Measurements from ENCODE around the gene SYT8. TPM values are rescaled to one million over a fixed set of nuclear protein-coding genes. Genes with fewer than 3 reads are reported as not detected.

Gene SYT8
- total RNA-seq, 2 donors from 2014 or later: not detected

DNA sequence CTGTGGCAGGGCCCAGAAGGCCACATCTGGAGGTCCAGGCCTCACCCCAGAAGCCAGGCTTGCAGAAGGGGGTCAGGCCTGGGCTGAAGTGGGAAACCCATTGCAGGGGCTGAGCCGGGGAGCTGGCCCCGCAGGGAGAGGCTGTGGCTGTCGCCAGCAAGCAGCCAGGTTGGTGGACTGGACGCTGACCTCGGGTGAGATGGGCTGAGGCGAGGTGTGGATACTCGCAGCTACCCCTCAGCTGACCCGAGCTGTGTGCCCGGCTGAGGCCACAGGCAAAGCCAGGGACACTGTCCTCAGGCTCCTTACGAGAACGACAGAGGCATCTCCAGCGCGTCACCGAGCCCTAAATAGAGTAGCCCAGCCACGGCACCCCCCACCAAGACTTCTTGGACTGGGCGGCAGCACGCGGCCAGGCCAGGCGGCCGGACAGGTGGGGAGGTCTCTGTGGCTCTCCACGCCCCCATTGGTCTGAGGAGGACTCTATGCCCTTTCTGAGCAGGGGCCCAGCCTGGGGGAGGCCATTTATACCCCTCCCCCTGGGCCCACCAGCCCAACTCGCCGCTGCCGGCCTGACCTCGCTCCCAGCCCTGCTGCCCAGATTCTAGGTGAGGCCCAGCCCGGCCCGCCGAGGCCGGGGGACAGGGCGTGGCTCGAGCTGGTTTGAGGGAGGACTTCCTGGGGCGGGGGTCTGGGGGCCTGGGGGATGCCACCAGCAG is 3.8 kb downstream of the SYT8 start, which contains the start of gene TNNI2:
Gene TNNI2 (plus strand): TSS at position 556 of the 719 bp plus-strand sequence. CDS start 716 bp downstream, outside the sequence.
- ATAC-seq: no peak
- Mint-ChIP-seq H3K36me3 (no peaks in the 10 kb centered on the region), H3K9me3 (no peaks in the 10 kb centered on the region), H3K27ac (no peak within 1 kb of the TSS)
- no peak for DNase-seq (ENCODE audit: low spot score in 2 of 2)

DNA sequence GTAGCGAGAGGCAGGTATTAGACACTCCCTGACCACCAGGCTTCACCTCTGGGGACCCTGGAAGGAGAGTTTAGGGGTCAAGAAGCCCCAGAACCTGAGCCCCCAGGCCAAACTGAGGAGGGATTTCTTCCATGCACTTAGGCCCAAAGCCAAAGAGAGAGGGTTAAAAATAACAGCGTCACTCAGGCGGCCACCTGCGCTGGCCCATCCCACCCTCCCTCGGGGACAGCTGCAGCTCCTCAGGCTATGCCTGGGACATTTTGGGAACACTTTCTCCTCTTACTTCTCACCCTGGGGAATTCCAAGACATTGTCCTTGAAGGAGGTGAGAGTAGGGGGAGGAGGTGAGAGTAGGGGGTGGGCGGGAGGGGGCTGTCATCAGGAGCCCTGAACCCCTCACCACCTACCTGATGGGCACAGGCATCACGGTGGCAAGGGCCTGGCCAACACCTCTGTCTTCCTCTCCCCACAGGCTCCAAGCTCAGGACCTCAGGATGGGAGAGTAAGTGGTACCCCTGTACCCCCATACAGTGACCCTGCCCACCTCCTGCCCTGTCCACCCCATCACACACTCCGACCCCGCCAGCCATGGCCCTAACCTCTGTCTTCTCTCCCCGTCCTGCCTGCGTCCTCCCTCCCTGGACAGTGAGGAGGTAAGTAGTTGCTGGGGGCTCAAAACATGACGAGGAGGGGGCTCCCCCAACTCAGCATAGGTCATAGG is 4.6 kb downstream of the SYT8 start:
- Mint-ChIP-seq H3K36me3 (no peaks in the 10 kb centered on the region), H3K9me3 (no peaks in the 10 kb centered on the region), H3K27ac (no peak overlapping the region)
- no peak for ATAC-seq
- DNase-seq (ENCODE audit: low spot score in 2 of 2): no peak

DNA sequence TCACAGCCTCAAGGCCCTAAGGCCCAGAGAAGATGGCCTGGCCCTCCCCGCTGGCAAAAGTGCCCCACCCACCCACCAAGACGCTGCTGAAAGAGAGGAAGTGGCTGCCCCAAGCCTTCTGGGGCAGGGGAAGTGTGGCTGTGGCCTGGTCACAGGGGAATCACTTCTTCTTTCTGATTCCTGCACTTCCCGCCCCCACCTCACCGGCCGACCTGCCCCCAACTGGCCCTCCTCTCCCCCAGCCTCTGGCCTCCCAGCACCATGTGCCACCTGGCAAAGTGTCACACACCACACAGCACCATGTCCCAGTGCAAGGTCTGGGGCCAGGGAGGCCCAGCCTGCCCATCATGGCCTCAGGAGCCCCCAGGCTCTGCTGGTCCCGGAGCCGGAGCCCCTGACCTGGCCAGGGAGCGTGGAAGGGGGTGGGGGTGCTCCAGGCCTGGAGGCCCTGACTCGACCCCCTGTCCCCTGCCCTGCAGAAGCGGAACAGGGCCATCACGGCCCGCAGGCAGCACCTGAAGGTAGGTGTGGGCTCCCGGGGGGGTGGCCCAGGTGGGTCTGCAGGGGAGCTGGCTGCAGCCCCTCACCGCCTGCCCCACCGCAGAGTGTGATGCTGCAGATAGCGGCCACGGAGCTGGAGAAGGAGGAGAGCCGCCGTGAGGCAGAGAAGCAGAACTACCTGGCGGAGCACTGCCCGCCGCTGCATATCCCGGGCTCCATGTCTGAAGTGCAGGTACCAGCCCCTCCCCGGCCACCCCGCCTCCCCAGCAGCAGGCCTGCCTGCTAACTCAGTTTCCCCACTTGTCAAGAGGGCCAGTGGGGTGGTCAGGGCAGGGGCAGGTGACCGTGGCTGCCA is 5.4 kb downstream of the SYT8 start:
- H3K27ac Mint-ChIP-seq: no peak overlapping the region
- no peaks in the 10 kb centered on the region for H3K9me3 Mint-ChIP-seq
- ATAC-seq (no peak), DNase-seq (ENCODE audit: low spot score in 2 of 2) (no peak)
- no peaks in the 10 kb centered on the region for H3K36me3 Mint-ChIP-seq

DNA sequence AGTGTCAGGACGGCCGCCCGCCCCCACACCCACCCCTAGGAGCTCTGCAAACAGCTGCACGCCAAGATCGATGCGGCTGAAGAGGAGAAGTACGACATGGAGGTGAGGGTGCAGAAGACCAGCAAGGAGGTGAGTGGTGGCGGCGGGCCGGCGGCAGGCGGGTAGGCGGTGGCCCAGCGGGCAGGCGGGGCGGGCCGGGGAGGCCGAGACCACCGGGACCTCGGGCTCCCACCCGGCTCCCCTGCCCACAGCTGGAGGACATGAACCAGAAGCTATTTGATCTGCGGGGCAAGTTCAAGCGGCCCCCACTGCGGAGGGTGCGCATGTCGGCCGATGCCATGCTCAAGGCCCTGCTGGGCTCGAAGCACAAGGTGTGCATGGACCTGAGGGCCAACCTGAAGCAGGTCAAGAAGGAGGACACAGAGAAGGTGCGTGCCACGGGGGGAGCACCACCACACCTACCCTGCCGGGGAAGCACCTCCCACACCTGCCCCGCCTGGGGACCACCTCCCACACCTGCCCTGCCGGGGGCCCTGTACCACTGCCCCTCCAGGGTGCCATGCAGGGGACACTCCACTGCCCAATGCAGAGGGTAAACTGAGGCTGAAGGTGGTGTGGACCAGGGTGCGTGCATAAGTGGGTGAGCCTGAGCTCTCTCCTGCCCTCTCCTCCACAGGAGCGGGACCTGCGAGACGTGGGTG is 6.1 kb downstream of the SYT8 start:
- H3K36me3 Mint-ChIP-seq: no peaks in the 10 kb centered on the region
- DNase-seq (ENCODE audit: low spot score in 2 of 2) (no peak), ATAC-seq (no peak)
- no peaks in the 10 kb centered on the region for H3K9me3 Mint-ChIP-seq
- H3K27ac Mint-ChIP-seq: no peak overlapping the region

DNA sequence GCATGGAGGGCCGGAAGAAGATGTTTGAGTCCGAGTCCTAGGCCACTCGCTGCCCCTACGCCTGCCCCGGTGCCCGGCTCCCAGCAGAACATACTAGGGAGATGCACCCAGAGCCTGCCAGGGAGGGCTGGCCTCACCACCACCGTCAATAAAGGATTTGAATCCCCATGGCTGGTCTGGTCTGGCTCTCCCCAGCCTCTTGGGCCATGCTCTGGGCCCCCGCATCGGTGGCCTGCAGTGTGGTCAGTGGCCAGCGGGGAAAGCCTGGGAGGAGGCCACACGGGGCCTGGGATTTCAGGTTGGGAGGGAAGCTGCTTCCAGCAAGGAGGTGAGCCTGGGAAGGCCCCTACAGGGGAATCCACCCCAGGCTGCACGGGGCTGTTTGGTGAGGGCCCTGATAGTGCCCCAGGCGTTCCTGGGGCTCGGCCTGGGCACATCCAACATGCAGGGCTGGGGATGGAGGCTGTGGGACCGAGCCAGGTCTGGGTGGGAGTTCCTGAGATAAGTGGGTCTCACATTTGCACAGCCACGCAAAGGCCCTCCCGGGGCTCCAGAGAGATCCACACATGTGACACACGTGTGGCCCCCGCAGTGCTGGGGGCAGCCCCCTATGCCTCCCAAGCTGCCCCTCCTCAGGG is 6.8 kb downstream of the SYT8 start:
- no peaks in the 10 kb centered on the region for H3K9me3 Mint-ChIP-seq
- no peak for DNase-seq (ENCODE audit: low spot score in 2 of 2)
- H3K36me3 Mint-ChIP-seq: no peaks in the 10 kb centered on the region
- H3K27ac Mint-ChIP-seq: no peak overlapping the region
- no peak for ATAC-seq

DNA sequence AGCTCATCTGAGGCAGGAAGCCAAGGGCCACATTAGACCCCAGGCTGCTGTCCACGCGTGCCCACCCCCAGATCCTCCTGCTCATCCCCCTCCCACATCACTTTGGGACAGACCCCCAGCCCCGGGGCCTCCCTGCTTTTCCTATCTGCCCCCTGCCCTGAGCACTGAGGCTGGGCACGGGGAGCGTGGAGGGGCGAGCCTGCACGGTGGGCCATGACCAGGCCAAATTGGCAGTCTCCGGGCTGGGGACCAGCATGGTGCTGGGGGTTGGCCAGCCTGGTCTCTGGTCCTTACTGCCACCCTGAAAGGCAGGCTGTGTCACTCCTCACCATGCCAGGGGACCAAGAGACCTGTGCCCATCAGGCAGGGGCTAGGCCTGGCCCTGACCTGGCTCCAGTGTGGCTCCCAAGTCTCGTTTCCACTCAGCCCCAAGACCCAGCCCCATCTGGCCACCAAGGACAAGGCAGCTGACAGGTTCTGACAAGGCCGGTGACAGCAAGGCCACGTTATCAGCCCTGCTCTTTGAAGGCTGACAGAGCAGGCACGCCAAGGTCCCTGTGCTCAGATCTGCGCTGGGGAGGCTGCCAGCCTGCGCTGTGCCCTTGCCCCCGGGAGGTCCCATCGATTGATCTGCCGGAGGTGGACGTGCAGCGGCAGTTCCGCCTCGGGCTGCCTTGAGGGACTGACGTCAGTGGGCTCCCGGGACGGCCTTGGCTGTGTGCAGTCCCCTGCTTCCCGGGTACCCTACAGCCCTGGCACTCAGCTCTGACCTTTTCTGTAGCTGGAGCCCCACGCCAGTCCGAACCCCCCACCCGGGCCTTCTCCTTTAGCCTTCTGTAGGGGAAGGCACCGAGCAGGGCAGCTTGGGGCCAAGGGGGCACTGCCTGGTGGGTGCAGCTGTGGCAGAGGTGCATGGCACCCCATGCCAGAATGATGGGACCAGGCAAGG is 7.6 kb downstream of the SYT8 start:
- H3K36me3 Mint-ChIP-seq: no peaks in the 10 kb centered on the region
- DNase-seq (ENCODE audit: low spot score in 2 of 2) (no peak), ATAC-seq (no peak)
- no peaks in the 10 kb centered on the region for H3K9me3 Mint-ChIP-seq
- no peak overlapping the region for H3K27ac Mint-ChIP-seq

DNA sequence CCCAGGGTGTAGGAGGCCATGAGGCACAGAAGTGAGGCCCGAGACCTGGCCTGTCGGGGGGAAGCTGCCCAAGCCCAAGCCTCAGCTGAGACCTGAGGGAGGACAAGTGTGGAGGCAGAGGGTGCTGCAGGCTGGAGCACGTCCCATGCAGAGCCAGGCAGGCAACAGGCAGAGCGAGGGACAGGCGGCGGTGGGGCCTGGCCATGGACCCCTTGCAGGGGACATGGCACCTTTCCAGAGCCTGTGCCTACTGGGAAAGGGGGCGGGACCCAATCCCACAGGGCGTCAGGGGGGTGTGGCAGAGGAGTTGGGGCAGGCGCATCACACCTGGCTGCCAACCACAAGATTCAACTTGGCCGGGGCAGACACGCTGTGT is 8.3 kb downstream of the SYT8 start:
- H3K36me3 Mint-ChIP-seq: no peaks in the 10 kb centered on the region
- DNase-seq (ENCODE audit: low spot score in 2 of 2) (no peak), ATAC-seq (no peak)
- no peaks in the 10 kb centered on the region for H3K9me3 Mint-ChIP-seq
- H3K27ac Mint-ChIP-seq: no peak overlapping the region

DNA sequence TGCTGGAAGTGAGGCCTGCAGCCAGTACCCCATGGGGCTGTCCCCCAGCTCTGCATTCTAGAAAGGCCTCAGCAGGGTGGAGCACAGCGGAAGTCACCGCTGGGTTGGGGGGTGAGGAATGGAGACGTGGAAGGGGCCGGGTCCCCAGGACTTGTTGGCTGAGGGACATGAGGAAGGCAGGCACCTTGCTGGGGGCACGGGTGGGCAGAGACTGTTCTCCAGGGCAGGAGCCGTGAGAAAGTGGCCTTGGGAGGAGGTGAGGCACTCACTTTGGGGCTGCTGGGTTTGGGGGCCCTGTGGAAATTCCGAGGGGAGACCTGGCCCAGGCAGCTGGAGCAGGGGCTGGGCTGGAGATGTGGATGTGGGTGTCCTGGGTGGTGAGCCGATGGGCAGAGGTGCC is 9.0 kb downstream of the SYT8 start:
- no peaks in the 10 kb centered on the region for H3K9me3 Mint-ChIP-seq
- ATAC-seq (no peak), DNase-seq (ENCODE audit: low spot score in 2 of 2) (no peak)
- H3K36me3 Mint-ChIP-seq: no peaks in the 10 kb centered on the region
- H3K27ac Mint-ChIP-seq: peak overlapping the region in 1 of 2 donors; percentile 84

DNA sequence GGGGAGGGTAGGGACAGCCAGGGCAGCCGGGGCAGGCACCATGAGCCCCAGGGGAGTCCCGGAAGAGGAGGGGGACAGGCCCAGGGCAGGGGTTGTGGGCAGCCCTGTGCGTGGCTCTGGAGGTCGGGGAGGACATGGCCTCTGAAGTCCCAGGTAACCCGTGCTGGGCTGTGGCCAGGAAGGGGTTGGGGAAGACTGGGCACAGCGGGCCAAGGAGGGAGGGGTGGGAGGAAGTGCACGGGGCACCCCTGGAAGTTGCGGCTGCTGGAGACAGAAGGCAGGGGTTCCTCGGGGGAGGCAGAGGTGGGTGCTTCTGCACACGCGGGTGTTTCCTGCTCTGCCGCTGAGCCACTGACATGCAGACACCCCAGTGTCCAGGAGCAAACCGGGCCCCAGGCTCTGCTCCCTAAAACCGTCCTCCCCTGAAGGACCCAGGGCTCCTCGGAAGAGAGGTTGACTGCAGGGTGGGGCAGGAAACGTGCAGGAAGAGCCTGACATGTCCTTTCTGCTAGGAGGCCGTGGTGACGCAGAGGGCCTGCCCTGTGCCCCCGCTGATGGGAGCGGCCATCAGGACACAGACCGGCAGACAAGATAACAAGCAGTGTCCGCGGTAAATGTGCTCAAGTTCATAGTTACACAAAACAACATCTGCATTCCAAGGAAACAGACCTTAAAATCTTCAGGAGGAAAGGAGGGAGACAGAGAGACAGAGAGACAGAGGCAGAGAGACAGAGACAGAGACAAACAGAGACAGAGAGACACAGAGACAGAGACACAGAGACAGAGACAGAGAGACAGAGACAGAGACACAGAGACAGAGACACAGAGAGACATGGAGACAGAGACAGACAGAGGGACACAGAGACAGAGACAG is 9.7 kb downstream of the SYT8 start:
- H3K9me3 Mint-ChIP-seq: no peaks in the 10 kb centered on the region
- H3K36me3 Mint-ChIP-seq: no peaks in the 10 kb centered on the region
- peak in 1 of 2 donors; percentile 76 for DNase-seq (ENCODE audit: low spot score in 2 of 2)
- ATAC-seq: peak; percentile 33 to 87
- peak overlapping the region; percentile 75 to 84 for H3K27ac Mint-ChIP-seq

DNA sequence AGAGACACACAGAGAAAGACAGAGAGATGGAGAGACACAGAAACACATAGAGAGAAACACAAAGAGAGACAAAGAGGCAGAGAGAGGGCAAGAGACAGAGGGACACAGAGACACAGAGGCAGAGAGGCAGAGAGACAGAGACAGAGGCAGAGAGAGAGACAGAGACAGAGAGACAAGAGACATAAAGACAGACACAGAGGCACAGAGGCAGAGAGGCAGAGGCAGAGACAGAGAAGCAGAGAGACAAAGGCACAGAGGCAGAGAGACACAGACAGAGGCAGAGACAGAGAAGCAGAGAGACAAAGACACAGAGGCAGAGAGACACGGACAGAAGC is 10.3 kb downstream of the SYT8 start:
- peak in 1 of 2 donors; percentile 39 for ATAC-seq

DNA sequence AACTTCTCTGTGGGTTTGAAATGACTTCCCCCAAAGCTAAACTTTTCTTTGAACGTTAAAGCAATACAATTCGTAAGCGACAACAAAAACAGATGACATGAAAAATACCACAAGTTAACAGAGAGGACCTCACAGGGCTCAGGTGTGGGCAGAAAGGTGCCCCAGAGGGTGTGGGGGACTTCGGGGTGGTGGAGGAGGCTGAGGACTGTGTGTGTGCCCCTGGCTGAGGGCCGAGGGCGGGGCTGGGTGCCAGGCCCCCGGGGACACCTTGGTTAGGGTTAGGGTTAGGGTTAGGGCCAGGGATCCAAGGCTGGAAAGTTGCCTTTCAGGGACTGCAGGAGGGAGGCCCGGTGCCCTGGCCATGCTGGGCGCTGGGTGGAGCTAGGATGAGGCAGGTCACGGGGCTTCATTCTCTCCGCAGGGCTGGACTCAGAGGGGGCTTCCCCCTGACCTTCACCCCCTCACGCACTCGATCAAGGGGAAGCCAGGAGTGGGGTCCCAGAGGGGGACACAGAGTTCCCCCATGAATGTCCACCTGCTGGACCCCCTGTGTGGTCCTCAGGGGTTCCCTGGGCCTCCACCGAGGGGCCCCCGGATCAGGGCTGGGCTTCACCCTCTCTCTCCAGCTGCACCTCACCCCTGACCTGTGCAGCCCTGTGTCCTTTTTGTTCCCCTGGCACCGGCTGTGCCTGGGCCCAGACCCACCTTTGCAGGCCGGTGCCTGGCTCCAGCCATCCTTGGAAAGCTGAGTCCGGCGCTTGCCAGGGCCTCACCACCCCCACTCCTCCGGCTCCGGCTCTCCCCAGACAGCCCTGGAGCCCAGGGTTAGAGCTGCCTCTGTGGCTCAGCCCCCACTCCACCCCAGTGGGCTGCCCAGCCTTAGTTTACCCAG is 11.0 kb downstream of the SYT8 start:
- DNase-seq (ENCODE audit: low spot score in 2 of 2): no peak
- H3K36me3 Mint-ChIP-seq: no peaks in the 10 kb centered on the region
- H3K27ac Mint-ChIP-seq: peak overlapping the region; percentile 75 to 84
- ATAC-seq: peak in 1 of 2 donors; percentile 61
- H3K9me3 Mint-ChIP-seq: no peaks in the 10 kb centered on the region

More for the DNA sequence above, 10.3 kb downstream of the SYT8 start:
- no peak for DNase-seq (ENCODE audit: low spot score in 2 of 2)
- Mint-ChIP-seq H3K9me3 (no peaks in the 10 kb centered on the region), H3K27ac (peak overlapping the region; percentile 75 to 84), H3K36me3 (no peaks in the 10 kb centered on the region)

DNA sequence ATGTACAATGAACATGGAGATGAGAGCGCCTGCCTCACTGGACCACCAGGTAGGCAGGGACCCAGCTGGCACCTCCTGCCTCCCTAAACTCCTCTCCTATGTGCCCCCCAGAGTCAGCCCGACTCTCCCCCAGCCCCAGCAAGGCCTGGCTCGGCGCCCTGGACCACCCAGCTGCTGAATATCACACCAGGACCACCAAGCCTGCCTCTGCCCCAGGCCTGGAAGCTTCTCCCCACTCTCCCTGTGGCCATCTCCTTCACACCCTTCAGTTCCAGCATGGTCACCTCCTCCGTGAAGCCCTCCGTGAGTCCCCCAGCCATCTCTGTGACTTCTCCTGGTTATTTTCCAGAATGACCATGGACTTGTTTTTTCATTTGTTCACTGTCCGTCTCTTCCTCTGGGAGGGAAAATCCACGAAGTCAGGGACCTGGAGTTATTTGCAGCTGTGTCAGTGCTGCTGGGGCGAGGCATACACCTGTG is 11.7 kb downstream of the SYT8 start:
- Mint-ChIP-seq H3K36me3 (no peaks in the 10 kb centered on the region), H3K9me3 (no peaks in the 10 kb centered on the region), H3K27ac (peak overlapping the region; percentile 45 to 70)
- DNase-seq (ENCODE audit: low spot score in 2 of 2): no peak
- ATAC-seq: no peak

DNA sequence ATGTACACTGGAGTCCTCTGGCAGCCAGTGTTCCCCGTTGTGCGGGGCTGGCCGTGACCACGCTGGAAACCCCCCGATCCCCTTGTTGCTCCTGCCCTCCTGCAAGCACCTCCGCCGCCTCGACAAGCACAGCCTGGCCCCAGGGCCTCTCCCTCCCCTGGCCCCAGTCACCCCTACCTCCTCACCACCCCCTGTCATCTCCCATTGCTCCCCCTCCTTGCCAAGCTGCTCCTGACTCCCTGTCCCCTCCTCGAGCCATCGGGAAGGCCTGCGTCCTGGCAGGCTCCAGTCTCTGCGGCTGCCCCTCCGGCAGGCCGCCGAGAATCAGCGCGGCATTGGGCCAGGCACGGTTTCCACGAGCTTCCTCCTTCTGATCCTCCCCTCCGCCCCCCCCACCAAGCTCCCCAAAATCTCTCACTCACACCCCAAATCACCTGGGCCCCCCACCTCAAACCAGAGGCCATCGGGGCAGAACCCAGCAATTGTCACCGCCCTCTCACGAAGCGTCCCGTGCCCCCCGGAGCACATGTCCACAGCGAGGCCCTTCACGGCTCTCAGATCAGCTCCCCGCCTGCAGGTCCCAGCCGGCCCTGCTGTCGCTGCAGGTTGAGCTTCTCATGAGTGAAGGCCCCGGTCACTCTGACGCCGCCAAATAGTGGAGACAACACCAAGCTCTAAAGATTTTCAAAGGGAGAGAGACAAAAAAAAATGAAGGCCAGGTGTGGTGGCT is 12.4 kb downstream of the SYT8 start:
- Mint-ChIP-seq H3K36me3 (no peaks in the 10 kb centered on the region), H3K9me3 (no peaks in the 10 kb centered on the region), H3K27ac (peak overlapping the region in 1 of 2 donors; percentile 45)
- ATAC-seq: no peak
- no peak for DNase-seq (ENCODE audit: low spot score in 2 of 2)
